DOHH2 (cell line): Measurements from ENCODE around the gene ANTXRL.

ENCODE experiments used
- H3F3A ChIP-seq: fragments of 200-600 bp; sonication (generic), shearing (Covaris generic); 2 replicates; pipeline ENCODE4 v1.6.0; 2016; ENCODE audit warnings: antibody characterized with exemption, mild to moderate bottlenecking; ENCODE audit not compliant: control insufficient read depth, insufficient read depth
- H3K27ac ChIP-seq: fragments of 200-600 bp; sonication (generic); 2 replicates; pipeline ENCODE4 v1.5.1; 2014; ENCODE audit warnings: low read depth, mild to moderate bottlenecking, low read length, moderate library complexity
- H3K27me3 ChIP-seq: fragments of 200-600 bp; sonication (generic); 2 replicates; pipeline ENCODE4 v1.6.1; 2014; ENCODE audit warnings: mild to moderate bottlenecking, low read length, mixed read lengths; ENCODE audit not compliant: control insufficient read depth
- H3K36me3 ChIP-seq: fragments of 200-600 bp; sonication (generic); 2 replicates; pipeline ENCODE4 v1.6.1; 2014; ENCODE audit warnings: mild to moderate bottlenecking, low read length, moderate library complexity, mixed read lengths; ENCODE audit not compliant: control insufficient read depth
- H3K4me1 ChIP-seq: fragments of 200-600 bp; sonication (generic); 2 replicates; pipeline ENCODE4 v1.6.1; 2014; ENCODE audit warnings: mild to moderate bottlenecking, low read length, mixed read lengths; ENCODE audit not compliant: control insufficient read depth
- H3K4me2 ChIP-seq: fragments of 200-600 bp; sonication (generic); 2 replicates; pipeline ENCODE4 v1.6.0; 2014; ENCODE audit warnings: mild to moderate bottlenecking, low read length, moderate library complexity
- H3K4me3 ChIP-seq: fragments of 200-600 bp; sonication (generic); 2 replicates; pipeline ENCODE4 v1.5.1; 2014; ENCODE audit warnings: mild to moderate bottlenecking, low read length, mixed read lengths
- H3K79me2 ChIP-seq: fragments of 200-600 bp; sonication (generic); 2 replicates; pipeline ENCODE4 v1.6.1; 2014; ENCODE audit warnings: mild to moderate bottlenecking, low read length, mixed read lengths; ENCODE audit not compliant: control insufficient read depth
- H3K9me2 ChIP-seq: fragments of 200-600 bp; sonication (generic); replicated peaks from 2 replicates; pipeline ENCODE4 v1.6.1; 2014; ENCODE audit warnings: mild to moderate bottlenecking, low read length, mixed read lengths; ENCODE audit not compliant: control insufficient read depth
- H3K9me3 ChIP-seq: fragments of 200-600 bp; sonication (generic); 2 replicates; pipeline ENCODE4 v1.6.1; 2014; ENCODE audit warnings: antibody characterized with exemption, low read length, mixed read lengths; ENCODE audit not compliant: control insufficient read depth, insufficient read depth
- H4K20me1 ChIP-seq: fragments of 200-600 bp; sonication (generic); 2 replicates; pipeline ENCODE4 v1.6.0; 2014; ENCODE audit warnings: low read depth, mild to moderate bottlenecking, antibody characterized with exemption, low read length, moderate library complexity; ENCODE audit not compliant: control insufficient read depth, insufficient read depth
- EZH2phosphoT487 ChIP-seq: fragments of 200-600 bp; sonication (generic); IDR thresholded peaks from 2 replicates; pipeline ENCODE4 v1.6.1; 2017; ENCODE audit warnings: borderline replicate concordance, mild to moderate bottlenecking, antibody characterized with exemption, low read length, moderate library complexity, mixed read lengths
- TF ChIP-seq, protein P1 (sequence below): fragments of 200-600 bp; sonication (generic); IDR thresholded peaks from one replicate; pipeline ENCODE4 v1.5.1; 2014; ENCODE audit warnings: antibody characterized with exemption, mild to moderate bottlenecking, low read depth, low read length; ENCODE audit not compliant: poor library complexity, severe bottlenecking

The ANTXRL gene

GRCh38 chr10:46305986-46306385 lies 19.2 kb downstream of the ANTXRL start:
- Histone ChIP-seq H3K36me3 (no peaks in the 10 kb centered on the region), H3K4me1 (no peaks in the 10 kb centered on the region), H3K9me2 (no peaks in the 10 kb centered on the region), H3F3A (no peaks in the 10 kb centered on the region), H3K4me2 (no peak overlapping the region), H4K20me1 (no peaks in the 10 kb centered on the region), H3K9me3 (no peaks in the 10 kb centered on the region), H3K4me3 (no peak overlapping the region), H3K27ac (no peak overlapping the region), H3K27me3 (no peaks in the 10 kb centered on the region), H3K79me2 (no peaks in the 10 kb centered on the region)
- no peak for TF ChIP-seq EZH2phosphoT487
- TF ChIP-seq, protein P1, sequence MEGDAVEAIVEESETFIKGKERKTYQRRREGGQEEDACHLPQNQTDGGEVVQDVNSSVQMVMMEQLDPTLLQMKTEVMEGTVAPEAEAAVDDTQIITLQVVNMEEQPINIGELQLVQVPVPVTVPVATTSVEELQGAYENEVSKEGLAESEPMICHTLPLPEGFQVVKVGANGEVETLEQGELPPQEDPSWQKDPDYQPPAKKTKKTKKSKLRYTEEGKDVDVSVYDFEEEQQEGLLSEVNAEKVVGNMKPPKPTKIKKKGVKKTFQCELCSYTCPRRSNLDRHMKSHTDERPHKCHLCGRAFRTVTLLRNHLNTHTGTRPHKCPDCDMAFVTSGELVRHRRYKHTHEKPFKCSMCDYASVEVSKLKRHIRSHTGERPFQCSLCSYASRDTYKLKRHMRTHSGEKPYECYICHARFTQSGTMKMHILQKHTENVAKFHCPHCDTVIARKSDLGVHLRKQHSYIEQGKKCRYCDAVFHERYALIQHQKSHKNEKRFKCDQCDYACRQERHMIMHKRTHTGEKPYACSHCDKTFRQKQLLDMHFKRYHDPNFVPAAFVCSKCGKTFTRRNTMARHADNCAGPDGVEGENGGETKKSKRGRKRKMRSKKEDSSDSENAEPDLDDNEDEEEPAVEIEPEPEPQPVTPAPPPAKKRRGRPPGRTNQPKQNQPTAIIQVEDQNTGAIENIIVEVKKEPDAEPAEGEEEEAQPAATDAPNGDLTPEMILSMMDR = no peak

DNA sequence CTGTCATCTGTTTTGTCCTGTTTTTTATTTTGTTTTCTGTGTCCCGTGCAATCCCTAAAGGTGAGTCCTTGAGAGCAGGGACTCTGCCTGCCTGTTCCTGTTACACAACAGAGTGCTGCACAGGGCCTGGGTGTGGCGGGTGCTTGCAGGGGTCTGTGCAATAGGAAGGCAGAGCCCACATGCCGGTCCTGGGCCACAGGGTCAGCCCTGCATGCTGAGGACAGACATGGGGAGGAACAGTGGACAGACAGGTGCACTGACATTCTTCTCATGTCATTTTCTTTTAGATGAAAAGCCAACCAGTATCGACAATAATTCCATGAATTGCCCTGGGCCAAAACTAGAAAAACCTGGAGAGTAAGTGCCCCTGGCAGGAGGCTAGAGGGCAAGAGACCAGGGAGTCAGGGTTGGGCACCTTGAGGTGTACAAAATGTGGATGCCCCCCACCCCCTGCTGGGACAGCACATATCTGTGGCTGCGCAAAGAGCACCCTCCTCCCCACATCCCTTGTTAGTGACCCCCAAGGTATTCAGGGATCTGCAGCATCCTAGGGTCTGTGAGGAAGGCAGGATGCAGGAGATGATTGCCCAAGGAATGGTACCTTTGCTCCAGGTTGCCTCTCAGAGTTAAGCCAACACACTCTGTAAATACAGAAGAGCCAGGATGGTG lies 19.9 kb downstream of the ANTXRL start:
- Histone ChIP-seq H3K79me2 (no peaks in the 10 kb centered on the region), H3K27me3 (no peaks in the 10 kb centered on the region), H3F3A (no peaks in the 10 kb centered on the region), H3K27ac (no peak overlapping the region), H3K4me3 (no peak overlapping the region), H3K9me2 (no peaks in the 10 kb centered on the region), H4K20me1 (no peaks in the 10 kb centered on the region), H3K4me2 (no peak overlapping the region), H3K4me1 (no peaks in the 10 kb centered on the region), H3K36me3 (no peaks in the 10 kb centered on the region), H3K9me3 (no peaks in the 10 kb centered on the region)
- no peak for TF ChIP-seq EZH2phosphoT487
- TF ChIP-seq, protein P1 = no peak

DNA sequence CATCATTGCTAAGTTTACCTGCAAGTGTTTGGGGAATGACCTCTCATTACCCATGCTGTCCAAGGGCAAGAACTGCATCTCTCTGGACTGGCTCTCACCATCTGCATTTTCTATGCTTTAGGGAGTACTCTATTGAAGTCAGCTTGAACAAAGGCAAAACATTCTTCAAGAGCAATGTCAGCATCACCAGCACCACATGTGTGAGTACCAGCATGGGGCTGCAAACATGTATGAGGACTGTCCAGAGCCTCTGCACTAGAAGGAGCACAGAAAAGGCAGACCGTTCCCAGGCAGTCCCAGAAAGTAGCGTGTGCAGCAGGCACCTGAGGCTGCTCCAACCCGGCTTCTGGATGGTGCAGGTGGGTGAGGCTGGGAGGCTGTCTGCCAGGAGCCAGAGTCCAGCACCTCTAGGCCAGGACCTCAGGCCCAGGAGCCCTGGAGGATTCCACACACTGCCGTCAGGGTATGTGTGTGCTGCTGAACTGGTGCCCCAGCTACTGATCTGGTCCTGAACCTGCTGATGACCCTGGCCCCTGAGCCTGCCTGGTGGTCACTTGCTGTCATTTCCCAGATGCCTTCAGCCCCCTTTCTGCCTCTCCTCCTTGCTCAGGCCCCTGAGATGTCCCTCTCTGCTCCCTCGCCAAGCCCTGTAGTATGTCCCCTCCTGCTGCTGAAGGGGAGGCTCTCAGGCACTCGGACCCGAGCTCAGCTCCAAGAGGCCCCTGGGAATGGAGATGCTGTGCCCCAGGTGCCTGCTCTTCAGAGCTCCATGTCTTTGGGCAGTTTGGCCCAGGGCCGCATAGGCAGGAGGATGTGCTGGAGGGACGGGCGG lies 20.7 kb downstream of the ANTXRL start:
- no peak overlapping the region for H3K27ac ChIP-seq
- no peaks in the 10 kb centered on the region for H4K20me1 ChIP-seq
- H3K9me3 ChIP-seq = no peaks in the 10 kb centered on the region
- H3K4me3 ChIP-seq = no peak overlapping the region
- H3K9me2 ChIP-seq = no peaks in the 10 kb centered on the region
- H3K4me1 ChIP-seq = no peaks in the 10 kb centered on the region
- no peaks in the 10 kb centered on the region for H3K36me3 ChIP-seq
- TF ChIP-seq EZH2phosphoT487 = no peak
- TF ChIP-seq, protein P1 = no peak
- no peaks in the 10 kb centered on the region for H3K27me3 ChIP-seq
- H3F3A ChIP-seq = no peaks in the 10 kb centered on the region
- H3K4me2 ChIP-seq = no peak overlapping the region
- H3K79me2 ChIP-seq = no peaks in the 10 kb centered on the region
